Mucosa of gallbladder (tissue), 1 donor: Measurements from ENCODE around the gene CYB561D2. TPM values are rescaled to one million over a fixed set of nuclear protein-coding genes. Genes with fewer than 3 reads are reported as not detected.

Experiments used
- DNase-seq: peaks from one replicate; pipeline ENCODE4 v3.0.0-alpha.2; 2020; ENCODE audit warnings: low spot score
- total RNA-seq: library from RNA; stranded (reverse); gene quantifications from one replicate; pipeline ENCODE4 v1.2.1, GENCODE V29; 2021
- donor health status: DM: no; HTN: no; CAD: no.

Gene CYB561D2
- total RNA-seq, 1 donor from 2014 or later, result 35.4 TPM

- peak; percentile 42 for DNase-seq
Observed at GRCh38 chr3:50390508-50391224, 40.0 kb downstream of the CYB561D2 start.

- no peak for DNase-seq
Observed at GRCh38 chr3:50392101-50392715, 41.5 kb downstream of the CYB561D2 start.

DNA sequence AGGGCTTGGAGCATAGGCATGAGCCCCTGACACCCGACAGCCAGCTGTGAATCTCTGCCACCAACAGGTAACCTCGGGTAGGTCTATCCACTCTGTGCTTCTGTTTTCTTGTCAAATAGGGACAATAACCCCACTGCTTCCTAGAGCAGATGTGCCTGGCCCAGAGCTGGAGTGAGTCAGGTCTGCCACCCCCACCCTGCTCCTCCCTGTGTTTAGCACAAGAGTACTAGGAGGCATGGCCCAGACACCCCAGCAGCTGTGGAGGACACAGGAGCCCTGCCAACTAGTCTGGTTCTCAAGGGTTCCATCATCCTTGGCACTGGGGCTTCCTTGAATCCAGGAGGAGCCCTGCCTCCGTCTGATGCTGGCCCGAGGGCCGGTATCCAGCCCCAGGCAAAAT is 42.4 kb downstream of the CYB561D2 start:
- no peak for DNase-seq

DNA sequence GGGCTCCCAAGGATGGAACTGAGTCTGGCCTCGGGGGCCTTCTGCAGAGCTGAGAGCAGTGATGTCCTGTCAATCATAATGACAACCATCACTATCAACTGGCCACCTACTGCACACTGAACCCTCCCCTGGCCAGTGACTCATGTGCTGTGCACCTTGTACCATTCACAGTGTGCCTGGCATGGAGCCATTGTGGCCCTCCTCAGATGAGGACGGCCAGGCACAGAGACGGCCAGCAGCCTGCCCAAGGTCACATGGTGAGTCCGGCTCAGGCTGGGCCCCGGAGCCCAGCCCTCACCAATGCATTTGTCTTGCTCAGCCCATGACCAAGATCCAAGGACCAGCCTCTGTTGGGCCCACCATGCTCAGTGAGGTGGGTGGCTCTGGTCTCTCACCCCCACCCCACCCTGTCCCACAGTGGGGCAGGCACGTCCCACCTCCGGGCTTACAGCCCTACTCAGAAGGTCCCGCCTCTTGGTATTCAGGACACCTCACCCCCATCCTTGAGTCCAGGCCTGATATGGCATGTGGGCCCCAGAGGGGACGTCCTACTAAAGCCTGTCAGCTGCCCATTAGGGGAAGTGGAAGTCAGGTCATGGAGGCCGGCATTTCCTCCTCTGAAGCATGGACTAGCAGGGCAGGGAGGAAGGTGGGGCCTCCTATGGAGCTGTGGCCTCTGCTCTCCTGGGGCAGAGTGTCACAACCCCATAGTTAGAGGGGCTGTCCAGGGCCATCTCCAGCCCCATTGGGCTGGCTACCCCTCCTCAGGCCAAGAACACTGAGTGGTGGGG is 44.6 kb downstream of the CYB561D2 start:
- no peak for DNase-seq

DNA sequence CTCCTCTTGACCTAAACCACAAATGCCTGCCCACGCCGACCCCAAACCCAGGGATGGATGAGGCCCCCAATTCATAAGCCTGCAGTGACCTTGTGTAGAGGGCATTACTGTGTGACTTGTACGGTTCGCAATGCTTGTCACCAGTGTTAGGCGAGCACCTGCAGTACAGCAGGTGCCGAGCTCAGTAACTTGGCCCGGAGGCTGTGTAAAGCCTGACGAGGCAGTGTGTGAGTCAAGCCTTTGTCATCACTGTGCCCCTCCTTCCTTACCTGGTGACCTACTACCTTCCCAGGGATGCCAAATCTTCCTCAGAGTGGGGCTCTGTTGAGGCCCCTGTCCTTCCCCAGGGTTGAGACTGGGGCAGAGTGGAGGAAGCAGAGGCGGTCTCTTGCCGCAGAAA is 45.8 kb downstream of the CYB561D2 start:
- no peak for DNase-seq

DNA sequence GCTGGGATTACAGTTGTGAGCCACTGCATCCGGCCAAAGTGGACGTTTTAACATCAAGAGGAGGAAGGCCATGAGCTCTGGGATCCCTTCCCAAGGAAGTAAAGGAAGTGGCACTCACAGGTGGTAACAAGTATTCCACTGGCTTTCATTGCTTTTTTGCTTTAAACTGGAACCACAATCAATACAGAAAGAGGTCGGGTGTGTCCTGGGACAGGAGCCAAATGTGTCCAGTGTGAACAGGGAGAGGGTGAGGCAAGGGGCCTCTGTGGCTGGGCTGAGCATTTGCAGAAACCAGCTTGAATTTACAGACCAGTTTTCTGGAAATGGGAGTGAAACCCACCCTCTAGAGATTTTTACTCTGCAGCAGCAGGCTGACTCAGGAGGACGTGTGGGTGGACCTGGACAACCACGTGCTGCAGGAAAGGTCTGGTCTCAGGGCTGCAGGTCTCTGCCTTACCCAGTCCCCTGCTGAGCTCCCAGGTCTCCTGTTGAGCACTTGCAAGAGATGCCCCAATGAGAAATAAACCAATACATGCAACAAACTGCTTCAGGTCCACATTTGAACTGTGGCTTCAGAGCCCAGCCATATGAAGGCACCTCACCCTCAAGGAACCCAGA is 51.4 kb downstream of the CYB561D2 start:
- DNase-seq, result no peak

Other genes starting within 250 kb of the CYB561D2 start
- 34.1 TPM for gene SEMA3F, start 195.5 kb upstream of the CYB561D2 start, total RNA-seq
- gene GNAT1, start 159.3 kb upstream of the CYB561D2 start, total RNA-seq, result not detected
- gene SLC38A3, start 145.6 kb upstream of the CYB561D2 start, total RNA-seq, result 2.2 TPM
- 261 TPM for gene GNAI2, start 114.7 kb upstream of the CYB561D2 start, total RNA-seq
- gene SEMA3B, start 81.7 kb upstream of the CYB561D2 start, total RNA-seq, result 87.0 TPM
- gene LSMEM2, start 71.8 kb upstream of the CYB561D2 start, total RNA-seq, result 0.95 TPM
- gene IFRD2, start 58.4 kb upstream of the CYB561D2 start, total RNA-seq, result 74.8 TPM
- 7.8 TPM for gene HYAL3, start 51.5 kb upstream of the CYB561D2 start, total RNA-seq
- 12.7 TPM for gene NAA80, start 51.5 kb upstream of the CYB561D2 start, total RNA-seq
- 82.4 TPM for gene HYAL1, start 47.3 kb upstream of the CYB561D2 start, total RNA-seq
- 84.6 TPM for gene HYAL2, start 28.1 kb upstream of the CYB561D2 start, total RNA-seq
- gene TUSC2, start 22.6 kb upstream of the CYB561D2 start, total RNA-seq, result 42.5 TPM
- 27.5 TPM for gene RASSF1, start 10.0 kb upstream of the CYB561D2 start, total RNA-seq
- 2.2 TPM for gene ZMYND10, start 5.1 kb upstream of the CYB561D2 start, total RNA-seq
- gene NPRL2, start 87 bp upstream of the CYB561D2 start, total RNA-seq, result 26.7 TPM
- gene TMEM115, start 8.7 kb downstream of the CYB561D2 start, total RNA-seq, result 57.5 TPM
- gene CACNA2D2, start 152.8 kb downstream of the CYB561D2 start, total RNA-seq, result 1.8 TPM
- gene C3orf18, start 216.9 kb downstream of the CYB561D2 start, total RNA-seq, result 12.3 TPM
- 29.3 TPM for gene HEMK1, start 218.7 kb downstream of the CYB561D2 start, total RNA-seq